Sigmoid colon (tissue), 7 donors: ENCODE data around the gene ZP1. TPM values are rescaled to one million over a fixed set of nuclear protein-coding genes. Genes with fewer than 3 reads are reported as not detected.

Source experiments
- DNase-seq: peaks from one replicate; pipeline ENCODE4 v3.0.0-alpha.2; 2019
- H3K27ac ChIP-seq, 4 donors: fragments of 200-600 bp; sonication (generic); one replicate each; pipeline ENCODE4 v1.5.1; 2016 to 2019; ENCODE audit warnings: mild to moderate bottlenecking in 1 of 4
- H3K27me3 ChIP-seq, 3 donors: fragments of 200-600 bp; sonication (generic); one replicate each; pipeline ENCODE4 v1.5.1; 2019; ENCODE audit warnings: mild to moderate bottlenecking in 1 of 3
- H3K36me3 ChIP-seq, 4 donors: fragments of 200-600 bp; sonication (generic); one replicate each; pipeline ENCODE4 v1.5.1; 2016 to 2019
- H3K4me1 ChIP-seq, 4 donors: fragments of 200-600 bp; sonication (generic); one replicate each; pipeline ENCODE4 v1.5.1; 2017 to 2019
- H3K4me3 ChIP-seq, 4 donors: fragments of 200-600 bp; sonication (generic); one replicate each; pipeline ENCODE4 v1.5.1; 2017 to 2019; ENCODE audit warnings: mild to moderate bottlenecking in 2 of 4, moderate library complexity in 1 of 4
- H3K9me3 ChIP-seq, 4 donors: fragments of 200-600 bp in 3 of 4; sonication (generic) in 3 of 4; one replicate each; pipeline versions ENCODE4 v1.5.1 to v1.6.1; 2013 to 2019
- CTCF ChIP-seq, 4 experiments: fragments of 450-650 bp in 3 of 4; fragments of 200-600 bp in 1 of 4; IDR thresholded peaks; one replicate each; pipeline ENCODE4 v1.5.1; 2016 to 2019; ENCODE audit warnings: antibody characterized with exemption in 4 of 4, mild to moderate bottlenecking in 3 of 4, moderate library complexity in 2 of 4
- EP300 ChIP-seq, 4 donors: sonication (generic); formaldehyde crosslinking; IDR thresholded peaks; one replicate each; pipeline ENCODE4 v1.6.1; 2017; ENCODE audit warnings: antibody characterized with exemption in 4 of 4
- POLR2A ChIP-seq, 2 donors: fragments of 450-650 bp; IDR thresholded peaks; one replicate each; pipeline ENCODE4 v1.6.1; 2016; ENCODE audit warnings: antibody characterized with exemption in 2 of 2, mild to moderate bottlenecking in 2 of 2, moderate library complexity in 2 of 2
- POLR2AphosphoS5 ChIP-seq, 4 donors: sonication (generic); formaldehyde crosslinking; IDR thresholded peaks; one replicate each; pipeline ENCODE4 v1.6.1; 2017; ENCODE audit warnings: antibody characterized with exemption in 4 of 4
- WGBS, 2 donors: extraction: QIAGEN DNeasy Blood & Tissue Kit; methylation state at CpG; one replicate each; pipeline ENCODE4 v1.1.7; 2013; 5-methylcytosine and 5-hydroxymethylcytosine counted together
- intact Hi-C: fragments of 100-400 bp; cut with DNase I; formaldehyde crosslinking; loops from one replicate; pipeline ENCODE4 v1.15.1; 2023
- polyA plus RNA-seq, 3 donors: library from polyadenylated mRNA; stranded (reverse); fragments of 200-250 nt; gene quantifications; one replicate each; pipeline ENCODE4 v1.2.3, GENCODE V29; 2013
- total RNA-seq, 4 donors: library from RNA; depleted of rRNA; stranded (reverse); fragments of >200 nt; gene quantifications; one replicate each; pipeline ENCODE4 v1.1.0, GENCODE V29; 2016
- donor health status: healthy with polysubstance abuse.
- donor health status: Bipolar disorder and iron deficiency.
- donor health status: healthy.

The ZP1 gene
- total and polyA plus RNA-seq, 7 donors, result 0.15 TPM; not detected in 6

DNA sequence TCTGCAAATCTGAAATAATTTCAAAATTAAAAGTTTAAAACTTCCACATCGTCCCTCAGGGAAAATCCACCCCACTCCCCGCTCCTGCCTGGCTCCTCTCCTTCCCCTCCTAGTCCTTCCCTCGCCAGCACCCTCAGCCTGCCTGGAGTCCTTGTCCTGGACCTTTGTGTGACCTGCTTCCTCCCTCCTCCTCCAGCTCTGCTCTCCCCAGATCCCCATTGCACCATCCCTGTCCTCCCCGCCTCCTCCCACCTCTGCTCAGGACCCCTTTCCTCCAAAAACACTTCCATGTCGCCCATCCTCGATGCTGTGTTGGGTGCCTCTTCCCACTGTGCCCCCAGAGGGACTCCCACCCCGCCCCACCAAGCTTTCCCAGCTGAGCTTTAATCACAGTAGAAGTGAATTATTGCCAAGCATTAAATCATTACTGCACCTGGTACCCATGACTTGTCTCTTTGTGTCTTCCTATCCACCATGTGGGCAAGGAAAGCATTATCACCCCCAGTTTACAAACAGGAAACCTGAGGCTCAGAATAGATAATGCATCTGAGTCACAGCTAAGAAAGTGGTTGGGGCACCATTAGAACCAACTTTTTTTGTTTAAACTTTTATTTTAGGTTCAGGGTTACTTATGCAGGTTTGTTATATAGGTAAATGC lies 2.4 kb upstream of the ZP1 start:
- Histone ChIP-seq H3K36me3 (no peaks in the 10 kb centered on the region), H3K9me3 (no peaks in the 10 kb centered on the region), H3K27ac (no peak overlapping the region), H3K4me1 (no peaks in the 10 kb centered on the region), H3K4me3 (no peak overlapping the region), H3K27me3 (no peaks in the 10 kb centered on the region)
- 74 to 80% methylated on average over 7 of the region's 7 CpGs for WGBS, 2 donors
- TF ChIP-seq POLR2AphosphoS5 (IDR thresholded peaks at IDR 0.05), result no peak
- intact Hi-C loops, result no loop called here
- peak; percentile 13 for DNase-seq

DNA sequence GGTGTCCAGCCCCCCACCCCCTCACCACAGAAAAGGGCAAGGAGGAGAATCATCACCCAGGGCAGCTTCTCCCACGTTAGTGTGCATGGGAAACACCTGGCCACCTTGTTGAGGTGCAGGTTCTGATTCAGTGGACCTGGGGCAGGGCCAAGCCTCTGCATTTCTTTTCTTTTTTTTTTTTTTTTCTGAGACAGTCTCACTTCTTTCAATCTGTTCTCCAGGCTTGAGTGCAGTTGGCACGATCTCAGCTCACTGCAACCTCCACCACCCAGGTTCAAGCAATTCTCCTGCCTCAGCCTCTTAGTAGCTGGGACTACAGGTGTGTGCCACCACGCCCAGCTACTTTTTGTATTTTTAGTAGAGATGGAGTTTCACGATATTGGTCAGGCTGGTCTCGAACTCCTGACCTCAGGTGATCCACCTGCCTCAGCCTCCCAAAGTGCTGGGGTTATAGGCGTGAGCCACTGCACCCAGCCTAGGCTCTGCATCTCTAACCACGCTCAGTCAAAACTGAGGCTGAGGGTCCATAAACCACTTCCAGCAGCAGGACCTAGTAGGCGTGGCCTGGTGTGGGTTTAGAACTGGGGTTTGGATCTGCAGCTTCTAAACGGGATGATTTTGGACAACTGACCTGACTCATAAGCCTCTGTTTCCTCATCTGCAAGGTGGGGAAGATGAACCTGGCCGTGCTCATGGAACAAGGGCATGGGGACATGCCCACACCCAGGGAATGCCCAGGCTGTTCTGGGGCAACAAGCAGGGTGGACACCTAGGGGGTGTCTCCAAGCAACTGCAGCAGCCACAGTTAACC lies 734 bp downstream of the ZP1 start:
- WGBS, 2 donors, result 71 to 75% methylated on average over 10 of the region's 10 CpGs
- no peaks in the 10 kb centered on the region for H3K27me3 ChIP-seq
- H3K4me3 ChIP-seq, result no peak overlapping the region
- H3K27ac ChIP-seq, result no peak overlapping the region
- H3K4me1 ChIP-seq, result no peaks in the 10 kb centered on the region
- peak; percentile 19 for DNase-seq
- intact Hi-C loops, result no loop called here
- TF ChIP-seq POLR2A (IDR thresholded peaks at IDR 0.05), result no peak
- TF ChIP-seq CTCF (IDR thresholded peaks at IDR 0.05), result no peak
- TF ChIP-seq POLR2AphosphoS5 (IDR thresholded peaks at IDR 0.05), result no peak
- no peak for TF ChIP-seq EP300 (IDR thresholded peaks at IDR 0.05)
- no peaks in the 10 kb centered on the region for H3K36me3 ChIP-seq
- H3K9me3 ChIP-seq, result no peaks in the 10 kb centered on the region

DNA sequence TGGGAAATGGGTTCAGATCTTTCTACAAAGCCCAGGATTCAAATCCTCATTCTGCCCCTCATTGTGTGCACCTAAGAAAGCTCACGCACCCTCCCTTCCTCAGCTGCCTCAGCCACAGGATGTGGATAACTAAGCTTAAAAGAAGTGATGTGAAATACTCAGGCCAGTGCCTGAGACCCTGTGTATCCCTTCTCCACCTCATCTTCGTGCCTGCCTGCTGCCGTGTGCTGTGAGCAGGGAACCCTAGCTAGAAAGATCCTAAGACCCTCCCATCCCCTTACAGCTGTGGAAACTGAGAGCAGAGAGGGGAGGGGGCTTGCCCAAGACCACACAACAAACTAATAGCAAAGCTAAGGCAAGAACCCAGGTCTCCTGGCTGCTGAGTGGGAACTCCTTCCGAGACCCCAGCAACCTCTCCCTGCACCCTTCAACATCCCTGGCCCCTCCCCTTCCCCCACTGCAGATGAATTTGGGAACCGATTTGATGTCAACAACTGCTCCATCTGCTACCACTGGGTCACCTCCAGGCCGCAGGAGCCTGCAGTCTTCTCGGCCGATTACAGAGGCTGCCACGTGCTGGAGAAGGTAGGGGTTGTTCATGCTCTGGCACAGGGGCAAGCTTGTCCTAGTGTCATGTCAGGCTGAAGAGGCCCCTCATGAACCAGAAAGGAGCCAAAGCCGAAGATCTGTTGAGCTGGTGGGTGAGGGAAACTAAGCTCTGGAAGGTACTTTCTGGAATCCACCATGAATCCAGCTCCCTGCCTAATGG lies 1.5 kb downstream of the ZP1 start:
- Histone ChIP-seq H3K36me3 (no peaks in the 10 kb centered on the region), H3K4me3 (no peak overlapping the region), H3K27me3 (no peaks in the 10 kb centered on the region), H3K9me3 (no peaks in the 10 kb centered on the region), H3K4me1 (no peaks in the 10 kb centered on the region), H3K27ac (no peak overlapping the region)
- intact Hi-C loops, result no loop called here
- 82 to 85% methylated on average over 10 of the region's 10 CpGs for WGBS, 2 donors
- TF ChIP-seq CTCF (IDR thresholded peaks at IDR 0.05) (no peak), POLR2AphosphoS5 (IDR thresholded peaks at IDR 0.05) (no peak), EP300 (IDR thresholded peaks at IDR 0.05) (no peak), POLR2A (IDR thresholded peaks at IDR 0.05) (no peak)
- DNase-seq, result peak; percentile 46

- no peaks in the 10 kb centered on the region for H3K27me3 ChIP-seq
- H3K4me1 ChIP-seq, result no peaks in the 10 kb centered on the region
- 92% methylated on average over 7 of the region's 7 CpGs for WGBS, 2 donors
- no peak overlapping the region for H3K27ac ChIP-seq
- H3K36me3 ChIP-seq, result no peaks in the 10 kb centered on the region
- H3K4me3 ChIP-seq, result no peak overlapping the region
- DNase-seq, result peak; percentile 30
- intact Hi-C loops, result no loop called here
- no peak for TF ChIP-seq POLR2AphosphoS5 (IDR thresholded peaks at IDR 0.05)
- no peak for TF ChIP-seq EP300 (IDR thresholded peaks at IDR 0.05)
- no peak for TF ChIP-seq POLR2A (IDR thresholded peaks at IDR 0.05)
- TF ChIP-seq CTCF (IDR thresholded peaks at IDR 0.05), result no peak
- H3K9me3 ChIP-seq, result no peaks in the 10 kb centered on the region
These were observed 2.1 kb downstream of the ZP1 start for GRCh38 chr11:60869451-60869825.

DNA sequence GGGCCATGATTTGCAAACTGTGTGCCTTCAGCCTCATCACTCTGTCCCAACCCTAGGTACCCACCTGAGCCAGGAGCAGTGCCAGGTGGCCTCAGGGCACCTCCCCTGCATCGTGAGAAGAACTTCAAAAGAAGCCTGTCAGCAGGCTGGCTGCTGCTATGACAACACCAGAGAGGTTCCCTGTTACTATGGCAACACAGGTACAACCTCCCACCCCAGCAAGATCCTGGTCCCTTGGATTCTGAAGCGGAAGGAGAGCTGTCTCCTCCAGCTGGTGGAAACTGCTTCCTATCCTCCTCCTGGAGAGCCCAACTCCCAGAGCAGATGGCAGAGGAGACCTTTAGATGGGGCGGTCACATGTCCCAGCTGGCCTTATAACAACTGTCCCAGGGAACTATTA lies 2.9 kb downstream of the ZP1 start:
- DNase-seq, result peak; percentile 32
- WGBS, 2 donors, result 60 to 72% methylated on average over 3 of the region's 3 CpGs
- intact Hi-C loops, result no loop called here
- Histone ChIP-seq H3K4me3 (no peak overlapping the region), H3K4me1 (no peaks in the 10 kb centered on the region), H3K27ac (no peak overlapping the region), H3K9me3 (no peaks in the 10 kb centered on the region), H3K27me3 (no peaks in the 10 kb centered on the region), H3K36me3 (no peaks in the 10 kb centered on the region)
- TF ChIP-seq POLR2AphosphoS5 (IDR thresholded peaks at IDR 0.05) (no peak), CTCF (IDR thresholded peaks at IDR 0.05) (no peak), EP300 (IDR thresholded peaks at IDR 0.05) (no peak), POLR2A (IDR thresholded peaks at IDR 0.05) (no peak)
